ENCODE results near the gene EVL.

DNA sequence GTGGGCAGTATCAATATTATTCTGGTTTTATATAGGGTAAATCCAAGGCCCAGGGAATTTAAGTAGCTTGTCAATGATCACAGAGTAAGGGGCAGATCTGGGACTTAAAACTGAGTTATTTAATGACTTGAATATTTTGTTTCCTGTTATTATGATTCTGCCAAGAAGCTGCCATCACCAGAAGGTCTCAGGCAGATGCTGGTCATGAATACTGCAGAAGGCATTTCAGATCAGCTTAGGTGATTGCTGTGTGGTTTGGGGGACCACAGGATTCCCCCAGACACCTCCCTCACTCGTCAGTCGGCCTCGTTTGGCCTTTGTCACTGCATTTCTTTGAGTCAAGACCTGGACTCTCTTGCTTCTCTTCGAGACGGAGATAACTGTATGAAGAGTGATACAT lies 47.7 kb upstream of the EVL start:
- TF ChIP-seq, protein P1, sequence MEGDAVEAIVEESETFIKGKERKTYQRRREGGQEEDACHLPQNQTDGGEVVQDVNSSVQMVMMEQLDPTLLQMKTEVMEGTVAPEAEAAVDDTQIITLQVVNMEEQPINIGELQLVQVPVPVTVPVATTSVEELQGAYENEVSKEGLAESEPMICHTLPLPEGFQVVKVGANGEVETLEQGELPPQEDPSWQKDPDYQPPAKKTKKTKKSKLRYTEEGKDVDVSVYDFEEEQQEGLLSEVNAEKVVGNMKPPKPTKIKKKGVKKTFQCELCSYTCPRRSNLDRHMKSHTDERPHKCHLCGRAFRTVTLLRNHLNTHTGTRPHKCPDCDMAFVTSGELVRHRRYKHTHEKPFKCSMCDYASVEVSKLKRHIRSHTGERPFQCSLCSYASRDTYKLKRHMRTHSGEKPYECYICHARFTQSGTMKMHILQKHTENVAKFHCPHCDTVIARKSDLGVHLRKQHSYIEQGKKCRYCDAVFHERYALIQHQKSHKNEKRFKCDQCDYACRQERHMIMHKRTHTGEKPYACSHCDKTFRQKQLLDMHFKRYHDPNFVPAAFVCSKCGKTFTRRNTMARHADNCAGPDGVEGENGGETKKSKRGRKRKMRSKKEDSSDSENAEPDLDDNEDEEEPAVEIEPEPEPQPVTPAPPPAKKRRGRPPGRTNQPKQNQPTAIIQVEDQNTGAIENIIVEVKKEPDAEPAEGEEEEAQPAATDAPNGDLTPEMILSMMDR (conservative IDR thresholded peaks at IDR 0.05; ENCODE audit: low read length), result no peak
- TF ChIP-seq EZH2phosphoT487 (IDR thresholded peaks at IDR 0.05; ENCODE audit: borderline replicate concordance), result no peak

All from Loucy (cell line).